Smooth muscle cell (in vitro differentiated cells): ENCODE measurements around the gene PDE10A. TPM values are rescaled to one million over a fixed set of nuclear protein-coding genes. Genes with fewer than 3 reads are reported as not detected.

Experiments used
- DNase-seq: peaks from one replicate; lab custom pipeline; 2025; ENCODE audit not compliant: unreplicated experiment; lab: John Stamatoyannopoulos, UW
- H2AFZ ChIP-seq: fragments of 200-600 bp; sonication (generic); 2 replicates; pipeline ENCODE4 v1.6.0; 2016; ENCODE audit warnings: antibody characterized with exemption, low read depth, mild to moderate bottlenecking
- H3F3A ChIP-seq: fragments of 200-600 bp; sonication (generic); 2 replicates; pipeline ENCODE4 v1.6.0; 2017; ENCODE audit warnings: antibody characterized with exemption, low read depth
- H3K27ac ChIP-seq: fragments of 200-600 bp; sonication (generic); 2 replicates; pipeline ENCODE4 v1.5.1; 2016; ENCODE audit warnings: low read depth, mild to moderate bottlenecking
- H3K27me3 ChIP-seq: fragments of 200-600 bp; sonication (generic); 2 replicates; pipeline ENCODE4 v1.6.1; 2016; ENCODE audit warnings: low read depth, mild to moderate bottlenecking
- H3K36me3 ChIP-seq: fragments of 200-600 bp; sonication (generic); 2 replicates; pipeline ENCODE4 v1.5.1; 2016; ENCODE audit warnings: low read depth
- H3K4me1 ChIP-seq: fragments of 200-600 bp; sonication (generic); 2 replicates; pipeline ENCODE4 v1.5.1; 2016; ENCODE audit warnings: low read depth
- H3K4me2 ChIP-seq: fragments of 200-600 bp; sonication (generic); 2 replicates; pipeline ENCODE4 v1.6.0; 2016; ENCODE audit warnings: mild to moderate bottlenecking
- H3K4me3 ChIP-seq: fragments of 200-600 bp; sonication (generic); 2 replicates; pipeline ENCODE4 v1.5.1; 2016; ENCODE audit warnings: mild to moderate bottlenecking
- H3K79me2 ChIP-seq: fragments of 200-600 bp; sonication (generic); 2 replicates; pipeline ENCODE4 v1.6.0; 2016; ENCODE audit warnings: low read depth, mild to moderate bottlenecking
- H3K9ac ChIP-seq: fragments of 200-600 bp; sonication (generic); 2 replicates; pipeline ENCODE4 v1.6.0; 2016; ENCODE audit warnings: low read depth
- H3K9me3 ChIP-seq: fragments of 200-600 bp; sonication (generic); replicated peaks from 2 replicates; pipeline ENCODE4 v1.5.1; 2016; ENCODE audit warnings: low read depth
- H4K20me1 ChIP-seq: fragments of 200-600 bp; sonication (generic); 2 replicates; pipeline ENCODE4 v1.6.0; 2016; ENCODE audit warnings: low read depth
- WGBS: methylation state at CpG from one replicate; pipeline ENCODE4 v1.1.7; 2016; ENCODE audit warnings: low lambda C conversion rate; 5-methylcytosine and 5-hydroxymethylcytosine counted together
- polyA plus RNA-seq: library from polyadenylated mRNA; unstranded; fragments of >200 nt; fragmentation: Nextera tagmentation; extraction: Ambion mirVana; gene quantifications from 2 replicates; pipeline ENCODE4 v1.2.1, GENCODE V29; 2016
- total RNA-seq: library from RNA; depleted of rRNA; stranded (reverse); fragments of >200 nt; gene quantifications from 2 replicates; pipeline ENCODE4 v1.2.3, GENCODE V29; 2014
- TF ChIP-seq, protein P1 (sequence below): fragments of 200-600 bp; sonication (generic); IDR thresholded peaks from 2 replicates; pipeline ENCODE4 v1.5.1; 2017; ENCODE audit warnings: borderline replicate concordance, mild to moderate bottlenecking, antibody characterized with exemption; ENCODE audit not compliant: insufficient read depth, poor library complexity, severe bottlenecking

The PDE10A gene
- total and polyA plus RNA-seq, 2 experiments from 2014 or later = 2.0 to 5.6 TPM

DNA sequence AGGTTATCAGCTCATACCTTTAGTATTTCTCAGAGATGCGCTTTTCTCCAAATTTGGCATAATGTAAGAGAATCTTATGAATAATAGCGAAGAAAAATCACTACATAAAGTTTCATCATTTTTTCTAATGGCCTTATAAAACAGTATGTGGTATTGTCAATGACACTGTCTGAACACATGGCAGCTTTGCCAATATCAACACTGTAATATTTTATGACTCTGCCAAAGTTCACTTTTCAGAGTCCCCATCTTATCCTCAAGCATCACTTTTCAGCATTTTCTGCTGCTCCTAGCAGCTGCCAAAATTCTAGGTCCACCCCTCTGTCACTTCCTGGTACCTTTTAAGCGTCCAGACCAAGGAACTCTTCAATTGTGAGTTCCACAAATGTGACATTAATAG, 182.1 kb downstream of the PDE10A start:
- Histone ChIP-seq H3K27ac (no peak overlapping the region), H4K20me1 (no peaks in the 10 kb centered on the region), H3K4me3 (no peak overlapping the region), H3F3A (no peaks in the 10 kb centered on the region), H3K36me3 (no peaks in the 10 kb centered on the region), H3K9me3 (no peaks in the 10 kb centered on the region), H3K9ac (no peak overlapping the region), H3K27me3 (no peaks in the 10 kb centered on the region), H3K4me1 (no peaks in the 10 kb centered on the region), H3K4me2 (no peak overlapping the region), H3K79me2 (no peaks in the 10 kb centered on the region), H2AFZ (no peak overlapping the region)
- no peak for DNase-seq
- TF ChIP-seq, protein P1, sequence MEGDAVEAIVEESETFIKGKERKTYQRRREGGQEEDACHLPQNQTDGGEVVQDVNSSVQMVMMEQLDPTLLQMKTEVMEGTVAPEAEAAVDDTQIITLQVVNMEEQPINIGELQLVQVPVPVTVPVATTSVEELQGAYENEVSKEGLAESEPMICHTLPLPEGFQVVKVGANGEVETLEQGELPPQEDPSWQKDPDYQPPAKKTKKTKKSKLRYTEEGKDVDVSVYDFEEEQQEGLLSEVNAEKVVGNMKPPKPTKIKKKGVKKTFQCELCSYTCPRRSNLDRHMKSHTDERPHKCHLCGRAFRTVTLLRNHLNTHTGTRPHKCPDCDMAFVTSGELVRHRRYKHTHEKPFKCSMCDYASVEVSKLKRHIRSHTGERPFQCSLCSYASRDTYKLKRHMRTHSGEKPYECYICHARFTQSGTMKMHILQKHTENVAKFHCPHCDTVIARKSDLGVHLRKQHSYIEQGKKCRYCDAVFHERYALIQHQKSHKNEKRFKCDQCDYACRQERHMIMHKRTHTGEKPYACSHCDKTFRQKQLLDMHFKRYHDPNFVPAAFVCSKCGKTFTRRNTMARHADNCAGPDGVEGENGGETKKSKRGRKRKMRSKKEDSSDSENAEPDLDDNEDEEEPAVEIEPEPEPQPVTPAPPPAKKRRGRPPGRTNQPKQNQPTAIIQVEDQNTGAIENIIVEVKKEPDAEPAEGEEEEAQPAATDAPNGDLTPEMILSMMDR = no peak
- WGBS = 99% methylated on average over 3 of the region's 3 CpGs

- 95% methylated on average over 1 of the region's 1 CpG for WGBS
- H3K79me2 ChIP-seq = no peaks in the 10 kb centered on the region
- no peaks in the 10 kb centered on the region for H4K20me1 ChIP-seq
- TF ChIP-seq, protein P1 = no peak
- H3K4me3 ChIP-seq = no peak overlapping the region
- DNase-seq = no peak
- no peaks in the 10 kb centered on the region for H3K4me1 ChIP-seq
- no peaks in the 10 kb centered on the region for H3K27me3 ChIP-seq
- no peaks in the 10 kb centered on the region for H3F3A ChIP-seq
- H3K4me2 ChIP-seq = no peak overlapping the region
- H2AFZ ChIP-seq = no peak overlapping the region
- no peak overlapping the region for H3K27ac ChIP-seq
- H3K9me3 ChIP-seq = no peaks in the 10 kb centered on the region
- no peaks in the 10 kb centered on the region for H3K36me3 ChIP-seq
- no peak overlapping the region for H3K9ac ChIP-seq
These were observed 184.5 kb downstream of the PDE10A start for GRCh38 chr6:165478581-165478980.

- 93% methylated on average over 4 of the region's 4 CpGs for WGBS
- Histone ChIP-seq H3K4me3 (no peak overlapping the region), H3K36me3 (no peaks in the 10 kb centered on the region), H3K27ac (no peak overlapping the region), H3F3A (no peaks in the 10 kb centered on the region), H3K27me3 (no peaks in the 10 kb centered on the region), H3K79me2 (no peaks in the 10 kb centered on the region), H3K4me1 (no peaks in the 10 kb centered on the region), H3K9me3 (peaks cover 3% of the 10 kb centered on the region), H3K4me2 (no peak overlapping the region), H4K20me1 (no peaks in the 10 kb centered on the region), H2AFZ (no peak overlapping the region), H3K9ac (no peak overlapping the region)
- DNase-seq = no peak
- TF ChIP-seq, protein P1 = no peak
These were observed 193.6 kb downstream of the PDE10A start for GRCh38 chr6:165469483-165469882.
